ENCODE measurements around the gene CELF5. TPM values are rescaled to one million over a fixed set of nuclear protein-coding genes. Genes with fewer than 3 reads are reported as not detected.

The CELF5 gene
- total and polyA plus RNA-seq, 2 experiments from 2014 or later = 5.6 to 10.6 TPM

DNA sequence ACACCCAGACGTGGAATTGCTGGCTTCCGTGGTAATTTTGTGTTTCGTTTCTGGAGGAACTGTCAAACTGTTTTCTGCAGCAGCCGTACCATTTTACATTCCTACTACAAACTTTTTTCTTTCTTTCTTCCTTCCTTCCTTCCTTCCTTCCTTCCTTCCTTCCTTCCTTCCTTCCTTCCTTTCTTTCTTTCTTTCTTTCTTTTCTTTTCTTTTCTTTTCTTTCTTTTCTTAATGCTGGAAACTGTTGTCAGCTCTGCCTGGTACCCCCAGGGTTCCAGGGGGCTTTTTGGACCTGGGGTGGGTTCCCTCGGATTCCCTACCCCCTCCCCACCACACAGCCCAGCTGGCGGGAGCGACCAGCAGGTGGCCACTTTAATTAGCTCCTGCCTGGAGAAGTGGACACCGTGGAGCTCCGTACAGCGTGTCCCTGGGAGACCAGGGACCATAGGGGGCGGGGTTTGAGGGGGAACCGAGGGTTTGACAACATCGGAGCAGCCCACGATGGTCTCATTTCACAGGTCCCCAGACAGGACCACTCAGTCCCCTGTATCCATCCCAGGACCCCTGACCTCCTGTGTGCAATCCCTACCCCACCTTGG lies 24.4 kb downstream of the CELF5 start:
- ATAC-seq (no peak; the same call in 2 of the 3 replicates), DNase-seq (ENCODE audit: low spot score) (no peak)
- Histone ChIP-seq H3K27me3 (ENCODE audit: insufficient read depth) (no peaks in the 10 kb centered on the region), H4K20me1 (replicated peaks; ENCODE audit: insufficient read depth) (peaks cover 1% of the 10 kb centered on the region), H3K27ac (ENCODE audit: low read depth) (no peak overlapping the region), H3K9me2 (ENCODE audit: insufficient read depth) (no peaks in the 10 kb centered on the region), H2AFZ (no peak overlapping the region), H3K36me3 (ENCODE audit: insufficient read depth) (no peaks in the 10 kb centered on the region), H3K79me2 (replicated peaks; ENCODE audit: insufficient read depth) (no peaks in the 10 kb centered on the region), H3F3A (replicated peaks; ENCODE audit: low read depth) (peaks cover 6% of the 10 kb centered on the region; the same call in 1 of the 2 replicates), H3K4me3 (no peak overlapping the region), H3K4me2 (no peak overlapping the region), H3K4me1 (ENCODE audit: insufficient read depth) (no peaks in the 10 kb centered on the region; the same call in 1 of the 2 replicates)
- no peak for TF ChIP-seq ZNF331 (CRISPR knock-in tag; IDR thresholded peaks at IDR 0.05; ENCODE audit: low read depth)
- TF ChIP-seq, protein P1, sequence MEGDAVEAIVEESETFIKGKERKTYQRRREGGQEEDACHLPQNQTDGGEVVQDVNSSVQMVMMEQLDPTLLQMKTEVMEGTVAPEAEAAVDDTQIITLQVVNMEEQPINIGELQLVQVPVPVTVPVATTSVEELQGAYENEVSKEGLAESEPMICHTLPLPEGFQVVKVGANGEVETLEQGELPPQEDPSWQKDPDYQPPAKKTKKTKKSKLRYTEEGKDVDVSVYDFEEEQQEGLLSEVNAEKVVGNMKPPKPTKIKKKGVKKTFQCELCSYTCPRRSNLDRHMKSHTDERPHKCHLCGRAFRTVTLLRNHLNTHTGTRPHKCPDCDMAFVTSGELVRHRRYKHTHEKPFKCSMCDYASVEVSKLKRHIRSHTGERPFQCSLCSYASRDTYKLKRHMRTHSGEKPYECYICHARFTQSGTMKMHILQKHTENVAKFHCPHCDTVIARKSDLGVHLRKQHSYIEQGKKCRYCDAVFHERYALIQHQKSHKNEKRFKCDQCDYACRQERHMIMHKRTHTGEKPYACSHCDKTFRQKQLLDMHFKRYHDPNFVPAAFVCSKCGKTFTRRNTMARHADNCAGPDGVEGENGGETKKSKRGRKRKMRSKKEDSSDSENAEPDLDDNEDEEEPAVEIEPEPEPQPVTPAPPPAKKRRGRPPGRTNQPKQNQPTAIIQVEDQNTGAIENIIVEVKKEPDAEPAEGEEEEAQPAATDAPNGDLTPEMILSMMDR (conservative IDR thresholded peaks at IDR 0.05; ENCODE audit: low read depth in 2 of 2) = no peak
- TF ChIP-seq CREB1 (CRISPR knock-in tag; IDR thresholded peaks at IDR 0.05; ENCODE audit: low read depth) = no peak
- TF ChIP-seq EZH2 (IDR thresholded peaks at IDR 0.05; ENCODE audit: low read depth, unreplicated experiment) = no peak
- TF ChIP-seq STAT1 (IDR thresholded peaks at IDR 0.05; ENCODE audit: unreplicated experiment) = no peak
- TF ChIP-seq, protein P2, sequence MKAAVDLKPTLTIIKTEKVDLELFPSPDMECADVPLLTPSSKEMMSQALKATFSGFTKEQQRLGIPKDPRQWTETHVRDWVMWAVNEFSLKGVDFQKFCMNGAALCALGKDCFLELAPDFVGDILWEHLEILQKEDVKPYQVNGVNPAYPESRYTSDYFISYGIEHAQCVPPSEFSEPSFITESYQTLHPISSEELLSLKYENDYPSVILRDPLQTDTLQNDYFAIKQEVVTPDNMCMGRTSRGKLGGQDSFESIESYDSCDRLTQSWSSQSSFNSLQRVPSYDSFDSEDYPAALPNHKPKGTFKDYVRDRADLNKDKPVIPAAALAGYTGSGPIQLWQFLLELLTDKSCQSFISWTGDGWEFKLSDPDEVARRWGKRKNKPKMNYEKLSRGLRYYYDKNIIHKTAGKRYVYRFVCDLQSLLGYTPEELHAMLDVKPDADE (IDR thresholded peaks at IDR 0.05) = no peak
- TF ChIP-seq, protein P3, sequence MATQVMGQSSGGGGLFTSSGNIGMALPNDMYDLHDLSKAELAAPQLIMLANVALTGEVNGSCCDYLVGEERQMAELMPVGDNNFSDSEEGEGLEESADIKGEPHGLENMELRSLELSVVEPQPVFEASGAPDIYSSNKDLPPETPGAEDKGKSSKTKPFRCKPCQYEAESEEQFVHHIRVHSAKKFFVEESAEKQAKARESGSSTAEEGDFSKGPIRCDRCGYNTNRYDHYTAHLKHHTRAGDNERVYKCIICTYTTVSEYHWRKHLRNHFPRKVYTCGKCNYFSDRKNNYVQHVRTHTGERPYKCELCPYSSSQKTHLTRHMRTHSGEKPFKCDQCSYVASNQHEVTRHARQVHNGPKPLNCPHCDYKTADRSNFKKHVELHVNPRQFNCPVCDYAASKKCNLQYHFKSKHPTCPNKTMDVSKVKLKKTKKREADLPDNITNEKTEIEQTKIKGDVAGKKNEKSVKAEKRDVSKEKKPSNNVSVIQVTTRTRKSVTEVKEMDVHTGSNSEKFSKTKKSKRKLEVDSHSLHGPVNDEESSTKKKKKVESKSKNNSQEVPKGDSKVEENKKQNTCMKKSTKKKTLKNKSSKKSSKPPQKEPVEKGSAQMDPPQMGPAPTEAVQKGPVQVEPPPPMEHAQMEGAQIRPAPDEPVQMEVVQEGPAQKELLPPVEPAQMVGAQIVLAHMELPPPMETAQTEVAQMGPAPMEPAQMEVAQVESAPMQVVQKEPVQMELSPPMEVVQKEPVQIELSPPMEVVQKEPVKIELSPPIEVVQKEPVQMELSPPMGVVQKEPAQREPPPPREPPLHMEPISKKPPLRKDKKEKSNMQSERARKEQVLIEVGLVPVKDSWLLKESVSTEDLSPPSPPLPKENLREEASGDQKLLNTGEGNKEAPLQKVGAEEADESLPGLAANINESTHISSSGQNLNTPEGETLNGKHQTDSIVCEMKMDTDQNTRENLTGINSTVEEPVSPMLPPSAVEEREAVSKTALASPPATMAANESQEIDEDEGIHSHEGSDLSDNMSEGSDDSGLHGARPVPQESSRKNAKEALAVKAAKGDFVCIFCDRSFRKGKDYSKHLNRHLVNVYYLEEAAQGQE (IDR thresholded peaks at IDR 0.05; ENCODE audit: unreplicated experiment) = no peak
- TF ChIP-seq JUNB (IDR thresholded peaks at IDR 0.05; ENCODE audit: unreplicated experiment) = no peak
- TF ChIP-seq POLR2AphosphoS5 (IDR thresholded peaks at IDR 0.05; ENCODE audit: low read depth) = no peak
- TF ChIP-seq EZH2phosphoT487 (IDR thresholded peaks at IDR 0.05; ENCODE audit: unreplicated experiment) = no peak
- TF ChIP-seq NANOG (IDR thresholded peaks at IDR 0.05; ENCODE audit: borderline replicate concordance) = no peak
- TF ChIP-seq, protein P4, sequence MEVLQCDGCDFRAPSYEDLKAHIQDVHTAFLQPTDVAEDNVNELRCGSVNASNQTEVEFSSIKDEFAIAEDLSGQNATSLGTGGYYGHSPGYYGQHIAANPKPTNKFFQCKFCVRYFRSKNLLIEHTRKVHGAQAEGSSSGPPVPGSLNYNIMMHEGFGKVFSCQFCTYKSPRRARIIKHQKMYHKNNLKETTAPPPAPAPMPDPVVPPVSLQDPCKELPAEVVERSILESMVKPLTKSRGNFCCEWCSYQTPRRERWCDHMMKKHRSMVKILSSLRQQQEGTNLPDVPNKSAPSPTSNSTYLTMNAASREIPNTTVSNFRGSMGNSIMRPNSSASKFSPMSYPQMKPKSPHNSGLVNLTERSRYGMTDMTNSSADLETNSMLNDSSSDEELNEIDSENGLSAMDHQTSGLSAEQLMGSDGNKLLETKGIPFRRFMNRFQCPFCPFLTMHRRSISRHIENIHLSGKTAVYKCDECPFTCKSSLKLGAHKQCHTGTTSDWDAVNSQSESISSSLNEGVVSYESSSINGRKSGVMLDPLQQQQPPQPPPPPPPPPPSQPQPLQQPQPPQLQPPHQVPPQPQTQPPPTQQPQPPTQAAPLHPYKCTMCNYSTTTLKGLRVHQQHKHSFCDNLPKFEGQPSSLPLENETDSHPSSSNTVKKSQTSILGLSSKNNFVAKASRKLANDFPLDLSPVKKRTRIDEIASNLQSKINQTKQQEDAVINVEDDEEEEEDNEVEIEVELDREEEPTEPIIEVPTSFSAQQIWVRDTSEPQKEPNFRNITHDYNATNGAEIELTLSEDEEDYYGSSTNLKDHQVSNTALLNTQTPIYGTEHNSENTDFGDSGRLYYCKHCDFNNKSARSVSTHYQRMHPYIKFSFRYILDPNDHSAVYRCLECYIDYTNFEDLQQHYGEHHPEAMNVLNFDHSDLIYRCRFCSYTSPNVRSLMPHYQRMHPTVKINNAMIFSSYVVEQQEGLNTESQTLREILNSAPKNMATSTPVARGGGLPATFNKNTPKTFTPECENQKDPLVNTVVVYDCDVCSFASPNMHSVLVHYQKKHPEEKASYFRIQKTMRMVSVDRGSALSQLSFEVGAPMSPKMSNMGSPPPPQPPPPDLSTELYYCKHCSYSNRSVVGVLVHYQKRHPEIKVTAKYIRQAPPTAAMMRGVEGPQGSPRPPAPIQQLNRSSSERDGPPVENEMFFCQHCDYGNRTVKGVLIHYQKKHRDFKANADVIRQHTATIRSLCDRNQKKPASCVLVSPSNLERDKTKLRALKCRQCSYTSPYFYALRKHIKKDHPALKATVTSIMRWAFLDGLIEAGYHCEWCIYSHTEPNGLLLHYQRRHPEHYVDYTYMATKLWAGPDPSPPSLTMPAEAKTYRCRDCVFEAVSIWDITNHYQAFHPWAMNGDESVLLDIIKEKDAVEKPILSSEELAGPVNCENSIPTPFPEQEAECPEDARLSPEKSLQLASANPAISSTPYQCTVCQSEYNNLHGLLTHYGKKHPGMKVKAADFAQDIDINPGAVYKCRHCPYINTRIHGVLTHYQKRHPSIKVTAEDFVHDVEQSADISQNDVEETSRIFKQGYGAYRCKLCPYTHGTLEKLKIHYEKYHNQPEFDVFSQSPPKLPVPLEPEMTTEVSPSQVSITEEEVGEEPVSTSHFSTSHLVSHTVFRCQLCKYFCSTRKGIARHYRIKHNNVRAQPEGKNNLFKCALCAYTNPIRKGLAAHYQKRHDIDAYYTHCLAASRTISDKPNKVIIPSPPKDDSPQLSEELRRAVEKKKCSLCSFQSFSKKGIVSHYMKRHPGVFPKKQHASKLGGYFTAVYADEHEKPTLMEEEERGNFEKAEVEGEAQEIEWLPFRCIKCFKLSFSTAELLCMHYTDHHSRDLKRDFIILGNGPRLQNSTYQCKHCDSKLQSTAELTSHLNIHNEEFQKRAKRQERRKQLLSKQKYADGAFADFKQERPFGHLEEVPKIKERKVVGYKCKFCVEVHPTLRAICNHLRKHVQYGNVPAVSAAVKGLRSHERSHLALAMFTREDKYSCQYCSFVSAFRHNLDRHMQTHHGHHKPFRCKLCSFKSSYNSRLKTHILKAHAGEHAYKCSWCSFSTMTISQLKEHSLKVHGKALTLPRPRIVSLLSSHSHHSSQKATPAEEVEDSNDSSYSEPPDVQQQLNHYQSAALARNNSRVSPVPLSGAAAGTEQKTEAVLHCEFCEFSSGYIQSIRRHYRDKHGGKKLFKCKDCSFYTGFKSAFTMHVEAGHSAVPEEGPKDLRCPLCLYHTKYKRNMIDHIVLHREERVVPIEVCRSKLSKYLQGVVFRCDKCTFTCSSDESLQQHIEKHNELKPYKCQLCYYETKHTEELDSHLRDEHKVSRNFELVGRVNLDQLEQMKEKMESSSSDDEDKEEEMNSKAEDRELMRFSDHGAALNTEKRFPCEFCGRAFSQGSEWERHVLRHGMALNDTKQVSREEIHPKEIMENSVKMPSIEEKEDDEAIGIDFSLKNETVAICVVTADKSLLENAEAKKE (CRISPR knock-in tag; IDR thresholded peaks at IDR 0.05) = no peak
- H3K4me1 Mint-ChIP-seq = peaks cover 2% of the 10 kb centered on the region; the same call in 1 of the 3 replicates
- peaks cover 6% of the 10 kb centered on the region for H3K27me3 Mint-ChIP-seq (ENCODE audit: insufficient read depth, low read depth, poor library complexity)
- H3K4me3 Mint-ChIP-seq = no peak overlapping the region; the same call in 2 of the 3 replicates
- H3K27ac Mint-ChIP-seq = no peak overlapping the region
- H3K9me3 Mint-ChIP-seq = peaks cover 15% of the 10 kb centered on the region
- H3K36me3 Mint-ChIP-seq (ENCODE audit: low read depth) = peaks cover 22% of the 10 kb centered on the region

All from GM23338 (cell line).